Thyroid gland (tissue), 4 donors: ENCODE data around the gene NIPAL1.

Experiments used
- CTCF ChIP-seq, 6 experiments: fragments of 200-600 bp in 3 of 6; fragments of 450-650 bp in 3 of 6; sonication (generic) in 3 of 6; IDR thresholded peaks; one replicate each; pipeline ENCODE4 v1.5.1; 2016 to 2019; ENCODE audit warnings: antibody characterized with exemption in 6 of 6, mild to moderate bottlenecking in 2 of 6, inconsistent platforms in 1 of 6, moderate library complexity in 1 of 6
- POLR2A ChIP-seq, 2 donors: fragments of 450-650 bp; IDR thresholded peaks; one replicate each; pipeline ENCODE4 v1.6.1; 2017; ENCODE audit warnings: antibody characterized with exemption in 2 of 2, mild to moderate bottlenecking in 2 of 2, moderate library complexity in 1 of 2

- no peak for TF ChIP-seq CTCF (IDR thresholded peaks at IDR 0.05)
- TF ChIP-seq POLR2A (IDR thresholded peaks at IDR 0.05): no peak
Observed at GRCh38 chr4:48071191-48071590, 54.6 kb downstream of the NIPAL1 start.
